ENCODE data around the gene ZFY.

The ZFY gene

DNA sequence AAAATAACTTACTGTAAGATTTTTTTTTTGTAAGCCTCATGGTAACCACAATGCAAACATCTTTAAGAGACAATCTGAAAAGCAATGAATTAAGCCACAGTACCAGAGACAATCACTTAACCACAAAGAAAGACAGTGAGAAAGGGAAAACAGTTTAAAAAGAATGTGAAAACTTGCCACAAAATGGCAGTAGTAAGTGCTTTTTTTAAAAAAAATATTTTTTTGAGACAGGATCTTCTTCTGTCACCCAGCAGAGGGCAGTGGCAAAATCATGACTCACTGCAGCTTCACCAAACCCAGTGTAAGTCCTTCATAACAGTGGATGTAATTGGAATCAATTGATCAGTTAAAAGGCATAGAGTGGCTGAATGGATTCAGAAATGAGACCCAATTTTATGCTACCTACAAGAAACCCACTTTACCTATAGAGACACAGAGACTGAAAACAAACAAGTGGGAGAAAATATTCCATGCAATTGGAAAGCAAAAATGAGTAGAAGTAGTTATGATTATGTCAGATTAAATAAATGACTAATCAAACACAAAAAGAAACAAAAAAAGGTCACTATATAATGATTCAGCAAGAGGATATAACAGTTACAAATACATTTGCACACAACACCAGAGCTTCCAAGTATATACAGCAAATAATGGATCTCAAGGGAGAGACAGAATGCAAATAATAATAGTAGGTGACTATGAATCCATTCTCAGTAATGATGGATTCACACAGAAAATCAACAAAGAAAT is 21.9 kb upstream of the ZFY start:
- peak; percentile 5 for TF ChIP-seq CTCF (IDR thresholded peaks at IDR 0.05; ENCODE audit: extremely low read depth, missing control alignments)

GRCh38 chrY:2934078-2934477 is 1.1 kb upstream of the ZFY start:
- no peak for TF ChIP-seq CTCF (IDR thresholded peaks at IDR 0.05; ENCODE audit: extremely low read depth, missing control alignments)
- no peak for DNase-seq (ENCODE audit: low spot score)

More for the DNA sequence above, 21.9 kb upstream of the ZFY start:
- DNase-seq (ENCODE audit: low spot score) = no peak

DNA sequence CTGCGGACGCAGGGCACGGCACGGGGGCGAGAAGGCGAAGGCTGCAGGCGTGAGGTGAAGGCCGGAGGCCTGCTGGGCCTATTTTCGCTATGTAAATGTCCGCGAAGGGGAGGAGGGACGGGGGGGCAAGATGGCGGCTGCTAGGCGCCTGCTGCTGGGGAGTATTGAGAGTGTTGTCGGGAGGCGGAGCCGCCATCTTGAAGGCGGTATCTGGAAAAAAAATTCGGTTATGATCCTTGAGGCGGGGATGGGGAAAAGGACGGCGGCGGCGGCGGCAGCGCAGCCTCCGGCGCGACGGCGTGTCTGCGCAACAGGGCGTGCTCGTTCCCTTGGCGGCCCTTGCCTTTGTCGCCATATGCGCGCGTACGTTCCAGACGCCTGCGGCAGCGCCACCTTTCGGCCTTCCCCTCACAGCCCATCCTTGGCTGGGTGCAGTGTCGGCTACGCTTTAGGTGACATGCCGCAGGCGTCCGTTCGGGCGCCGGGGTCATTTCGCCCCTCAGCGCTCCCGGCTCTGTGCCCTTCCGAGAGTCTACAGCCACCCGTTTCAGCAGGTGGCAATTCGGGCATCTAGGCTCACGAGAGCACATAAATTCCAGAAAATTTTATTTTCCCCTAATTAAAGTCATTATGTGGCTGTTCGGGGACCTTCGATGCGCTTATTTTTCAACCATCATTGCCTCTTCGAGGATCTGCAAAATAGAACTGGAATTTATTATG is 695 bp downstream of the ZFY start:
- peak; percentile 62 for TF ChIP-seq CTCF (IDR thresholded peaks at IDR 0.05; ENCODE audit: extremely low read depth, missing control alignments)
- peak; percentile 77 for DNase-seq (ENCODE audit: low spot score)

DNA sequence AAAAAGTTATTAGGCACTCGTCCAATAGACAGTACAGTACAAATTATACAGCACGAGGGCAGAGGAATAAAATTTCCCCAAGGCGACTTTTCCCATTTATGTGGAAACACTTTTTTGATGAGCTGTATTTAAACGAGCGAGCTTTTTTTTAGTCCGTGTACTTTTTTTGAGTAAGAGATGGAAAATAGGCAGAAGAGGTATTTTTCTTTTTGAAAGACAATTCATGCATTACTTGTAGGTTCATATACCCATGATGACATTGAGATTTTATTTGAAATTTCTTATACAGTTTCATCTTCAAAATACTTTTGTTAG is 1.2 kb downstream of the ZFY start:
- TF ChIP-seq CTCF (IDR thresholded peaks at IDR 0.05; ENCODE audit: extremely low read depth, missing control alignments) = no peak
- DNase-seq (ENCODE audit: low spot score) = no peak

DNA sequence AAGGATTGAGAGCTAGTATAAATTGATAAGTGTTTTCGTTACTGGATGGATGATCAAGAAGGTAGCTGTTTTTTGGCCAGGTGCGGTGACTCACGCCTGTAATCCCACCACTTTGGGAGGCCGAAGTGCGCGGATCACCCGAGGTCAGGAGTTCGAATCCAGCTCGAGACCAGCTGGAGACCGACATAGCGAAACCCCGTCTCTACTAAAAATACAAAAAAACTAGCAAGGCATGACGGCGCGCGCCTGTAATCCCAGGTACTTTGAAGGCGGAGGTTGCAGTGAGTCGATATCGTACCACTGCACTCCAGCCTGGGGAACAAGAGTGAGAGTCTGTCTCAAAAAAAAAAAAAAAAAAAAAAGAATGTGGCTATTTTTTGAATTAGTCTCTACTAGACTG is 2.0 kb downstream of the ZFY start:
- TF ChIP-seq CTCF (IDR thresholded peaks at IDR 0.05; ENCODE audit: extremely low read depth, missing control alignments) = no peak

DNA sequence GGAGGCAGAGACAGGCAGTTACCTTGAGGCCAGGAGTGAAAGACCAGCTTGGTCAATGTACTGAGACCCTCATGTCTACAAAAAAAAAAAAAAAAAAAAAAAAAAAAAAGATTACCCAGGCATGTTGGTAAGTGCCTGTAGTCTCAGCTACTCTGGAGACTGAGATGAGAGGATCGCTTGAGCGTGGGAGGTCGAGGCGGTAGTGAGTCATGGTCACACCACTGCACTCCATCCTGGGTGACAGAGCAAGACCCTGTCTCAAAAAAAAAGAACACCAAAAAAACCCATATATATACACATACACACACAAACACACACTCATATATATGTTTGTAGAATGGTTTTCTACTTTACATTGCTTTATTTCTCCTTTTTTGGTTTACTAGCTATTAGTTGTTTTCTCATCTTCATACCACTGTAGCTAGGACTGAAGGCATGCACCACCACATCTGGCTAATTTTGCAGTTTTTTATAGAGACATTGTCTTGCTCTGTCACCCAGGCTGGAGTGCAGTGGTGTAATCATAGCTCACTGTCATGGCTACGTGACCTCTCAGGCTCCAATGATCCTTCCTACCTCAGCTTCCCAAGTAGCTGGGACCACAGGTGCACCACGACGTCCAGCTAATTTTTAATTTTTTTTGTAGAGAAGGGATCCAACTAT is 14.5 kb downstream of the ZFY start:
- no peak for TF ChIP-seq CTCF (IDR thresholded peaks at IDR 0.05; ENCODE audit: extremely low read depth, missing control alignments)
- DNase-seq (ENCODE audit: low spot score) = no peak

More for the DNA sequence above, 2.0 kb downstream of the ZFY start:
- no peak for DNase-seq (ENCODE audit: low spot score)

DNA sequence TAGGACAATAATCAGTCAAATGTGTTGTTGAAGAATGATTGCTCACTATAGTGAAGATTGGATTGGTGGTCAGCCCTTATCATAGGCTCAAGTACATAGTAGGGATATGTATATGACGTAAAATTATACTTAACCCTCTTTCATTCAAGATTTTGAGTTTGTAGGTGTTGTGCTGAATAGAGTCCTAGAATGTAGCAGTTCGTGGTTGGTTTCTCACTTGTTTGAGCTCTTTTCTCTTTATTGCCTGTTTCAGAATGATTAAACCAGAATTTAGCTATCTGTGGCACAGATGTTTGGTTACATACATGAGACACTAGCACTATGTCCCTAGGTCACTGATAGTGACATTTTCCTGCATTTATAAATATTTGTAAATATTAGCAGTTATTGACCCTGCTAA is 15.5 kb downstream of the ZFY start:
- DNase-seq (ENCODE audit: low spot score) = no peak
- TF ChIP-seq CTCF (IDR thresholded peaks at IDR 0.05; ENCODE audit: extremely low read depth, missing control alignments) = no peak

All from GM20000 (cell line).